Stimulated activated CD8-positive, alpha-beta memory T cell treated with anti-CD3 and anti-CD28 coated beads, Interleukin-15, amount 100 ng/mL, for 4 hours (primary cell): ENCODE measurements around the gene ANXA4.
"Not testable (repeated sequence)": the region's sequence is repeated elsewhere in the genome, so short reads cannot be mapped to it uniquely, and the experiment has no call there.

Experiments used
- DNase-seq, 2 donors: peaks; one replicate each; pipeline ENCODE4 v3.0.0-alpha.2; 2020; ENCODE audit warnings: low read depth in 2 of 2

ANXA4 gene

GRCh38 chr2:69721022-69721421, 20.9 kb upstream of the ANXA4 start:
- no peak for DNase-seq

- DNase-seq, result no peak
Measured at GRCh38 chr2:69723791-69724190, 18.1 kb upstream of the ANXA4 start.

GRCh38 chr2:69724540-69725159, 17.3 kb upstream of the ANXA4 start:
- DNase-seq, result peak; percentile 53 to 74

- DNase-seq, result no peak
Measured at GRCh38 chr2:69725706-69726360, 16.1 kb upstream of the ANXA4 start.

GRCh38 chr2:69729266-69729665, 12.7 kb upstream of the ANXA4 start:
- DNase-seq, result no peak

GRCh38 chr2:69729781-69730180, 12.2 kb upstream of the ANXA4 start:
- no peak for DNase-seq

GRCh38 chr2:69731147-69731970, 10.6 kb upstream of the ANXA4 start:
- DNase-seq, result no peak

- no peak for DNase-seq
Measured at GRCh38 chr2:69733342-69734034, 8.4 kb upstream of the ANXA4 start.

- DNase-seq, result no peak
Measured at GRCh38 chr2:69734035-69734611, 7.8 kb upstream of the ANXA4 start.

- no peak for DNase-seq
Measured at GRCh38 chr2:69734854-69735544, 6.9 kb upstream of the ANXA4 start.

GRCh38 chr2:69735686-69736085, 6.2 kb upstream of the ANXA4 start:
- no peak for DNase-seq

- not testable (repeated sequence) for DNase-seq
Measured at GRCh38 chr2:69738149-69738548, 3.8 kb upstream of the ANXA4 start.

GRCh38 chr2:69740502-69740951, 1.4 kb upstream of the ANXA4 start:
- DNase-seq, result no peak

GRCh38 chr2:69741229-69741574, 732 bp upstream of the ANXA4 start:
- DNase-seq, result no peak

- no peak for DNase-seq
Measured at GRCh38 chr2:69742322-69742952, 503 bp downstream of the ANXA4 start.

- no peak for DNase-seq
Measured at GRCh38 chr2:69743847-69744264, 1.9 kb downstream of the ANXA4 start.

GRCh38 chr2:69744456-69744855, 2.5 kb downstream of the ANXA4 start:
- no peak for DNase-seq

- no peak for DNase-seq
Measured at GRCh38 chr2:69745035-69745434, 3.1 kb downstream of the ANXA4 start.

- no peak for DNase-seq
Measured at GRCh38 chr2:69750246-69750645, 8.3 kb downstream of the ANXA4 start.

GRCh38 chr2:69753659-69754363, 11.9 kb downstream of the ANXA4 start:
- no peak for DNase-seq
